ENCODE results near the gene AP3B2.

DNA sequence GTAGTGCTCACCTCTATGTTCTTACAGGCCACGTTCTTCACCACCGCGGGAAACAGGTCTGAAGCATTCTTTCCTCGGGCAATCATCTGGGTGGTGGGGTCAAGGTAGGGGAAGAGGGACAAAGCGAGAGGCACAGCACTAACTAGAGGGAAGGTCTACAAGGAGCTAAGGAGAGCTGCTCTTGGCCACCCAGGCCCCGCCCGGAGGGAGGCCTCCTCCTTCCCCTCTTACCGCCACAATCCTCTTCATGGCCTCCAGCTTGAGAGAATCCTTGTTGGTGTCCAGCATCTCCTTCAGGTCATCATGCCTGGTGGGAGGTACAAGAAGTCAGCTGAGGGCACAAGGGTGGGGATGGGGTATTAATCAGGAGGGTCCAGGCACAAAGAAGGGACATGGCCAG, 20.5 kb downstream of the AP3B2 start:
- TF ChIP-seq POLR2A (IDR thresholded peaks at IDR 0.05; ENCODE audit: low read depth, low read length) = no peak
- TF ChIP-seq CTCF (IDR thresholded peaks at IDR 0.05; ENCODE audit: extremely low read depth in 1 of 2, insufficient read depth in 1 of 2, low read depth in 1 of 2, low read length in 2 of 2) = no peak
- TF ChIP-seq MYC (IDR thresholded peaks at IDR 0.05; ENCODE audit: low read depth, low read length) = no peak
- TF ChIP-seq POLR2AphosphoS5 (IDR thresholded peaks at IDR 0.05; ENCODE audit: insufficient read depth, low read depth, low read length) = no peak
